KOPT-K1 (cell line): ENCODE data around the gene GARIN5A.
"Not testable (repeated sequence)": the region's sequence is repeated elsewhere in the genome, so short reads cannot be mapped to it uniquely, and the experiment has no call there.

Experiments
- H3K27ac ChIP-seq: fragments of 200-600 bp; sonication (generic); 2 replicates; pipeline ENCODE4 v1.5.1; 2016; ENCODE audit warnings: antibody characterized with exemption, mild to moderate bottlenecking, low read depth, low read length; ENCODE audit not compliant: poor library complexity, severe bottlenecking
- H3K36me3 ChIP-seq: fragments of 200-600 bp; sonication (generic); 2 replicates; pipeline ENCODE4 v1.5.1; 2017; ENCODE audit warnings: antibody characterized with exemption, mild to moderate bottlenecking, low read length, moderate library complexity; ENCODE audit not compliant: insufficient read depth
- H3K9me3 ChIP-seq: fragments of 200-600 bp; sonication (generic); 2 replicates; pipeline ENCODE4 v1.5.1; 2017; ENCODE audit warnings: antibody characterized with exemption, low read length, mild to moderate bottlenecking; ENCODE audit not compliant: insufficient read depth, poor library complexity, severe bottlenecking

Gene GARIN5A

DNA sequence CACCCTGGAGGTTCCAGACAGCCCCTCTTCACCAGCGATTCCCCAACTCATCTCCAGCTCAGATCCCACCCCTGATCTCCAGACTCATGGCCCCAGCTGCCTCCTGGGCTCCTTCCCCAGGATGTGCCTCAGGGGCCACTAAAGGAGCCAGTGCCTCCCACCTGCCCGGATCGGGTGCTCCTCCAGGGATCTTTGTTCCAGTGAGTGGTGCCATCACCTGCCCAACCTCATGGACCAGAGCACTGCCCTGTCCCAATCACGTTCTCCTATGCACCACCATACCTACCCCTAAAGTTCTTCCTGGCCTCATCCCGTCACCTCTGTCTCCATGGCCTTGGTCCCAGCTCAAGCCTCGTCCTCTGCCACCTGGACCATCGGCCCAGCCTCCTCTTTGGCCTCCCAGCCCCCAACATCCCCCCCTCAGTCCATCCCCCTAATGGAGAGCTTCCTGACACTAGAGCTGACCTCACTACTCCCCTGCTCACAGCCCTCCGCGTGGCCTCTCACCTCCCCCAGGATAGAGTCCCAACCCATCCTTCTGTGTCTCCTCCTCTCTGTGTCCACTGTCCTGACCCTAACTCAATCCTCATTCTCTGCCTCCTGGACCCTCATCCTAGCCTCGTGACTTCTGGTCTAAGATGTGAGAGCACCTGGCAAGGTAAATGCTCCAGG lies 8.8 kb upstream of the GARIN5A start:
- Histone ChIP-seq H3K36me3 (peaks cover 54% of the 10 kb centered on the region), H3K27ac (no peak overlapping the region), H3K9me3 (peaks cover 14% of the 10 kb centered on the region)

DNA sequence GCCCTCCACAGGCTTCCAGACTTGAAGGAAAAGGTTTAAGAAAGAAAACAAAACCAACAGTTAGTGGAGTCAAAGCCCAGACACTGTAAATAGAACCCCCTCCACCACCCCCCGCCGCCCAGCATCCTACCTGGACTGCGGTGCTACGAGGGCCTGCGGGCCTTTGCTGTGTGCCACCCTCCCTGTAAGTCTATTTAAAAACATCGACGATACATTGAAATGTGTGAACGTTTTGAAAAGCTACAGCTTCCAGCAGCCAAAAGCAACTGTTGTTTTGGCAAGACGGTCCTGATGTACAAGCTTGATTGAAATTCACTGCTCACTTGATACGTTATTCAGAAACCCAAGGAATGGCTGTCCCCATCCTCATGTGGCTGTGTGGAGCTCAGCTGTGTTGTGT lies 6.3 kb upstream of the GARIN5A start:
- peaks cover 14% of the 10 kb centered on the region for H3K9me3 ChIP-seq
- H3K36me3 ChIP-seq, result peaks cover 76% of the 10 kb centered on the region

DNA sequence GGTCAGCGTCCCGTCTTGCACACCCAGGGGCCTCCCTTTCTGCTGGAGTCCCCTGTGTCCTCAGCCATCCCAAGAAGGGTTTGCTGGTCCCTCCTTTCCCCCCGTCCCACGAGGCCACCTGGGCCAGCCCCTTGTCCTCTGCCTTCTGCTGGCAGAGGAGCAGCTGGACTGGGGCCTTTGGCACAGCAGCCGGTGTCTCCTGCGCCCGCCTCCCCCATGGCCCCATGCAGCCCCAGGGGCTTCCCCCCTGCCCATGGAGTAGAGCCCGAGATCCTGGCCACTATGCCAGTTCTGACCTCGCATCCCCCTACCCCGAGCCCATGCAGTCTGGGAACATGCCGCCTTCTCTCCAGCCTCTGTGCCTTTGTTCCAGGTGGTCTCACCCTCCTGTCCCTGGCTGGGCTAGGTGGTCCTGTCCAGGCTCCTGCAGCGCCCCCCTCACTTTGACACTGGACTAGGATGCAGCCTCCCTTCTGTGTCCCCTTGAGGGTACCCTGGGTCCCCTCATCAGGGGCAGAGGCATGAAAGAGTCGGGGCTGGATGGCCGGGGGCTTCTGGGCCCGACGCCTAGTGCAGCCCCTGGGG lies 5.7 kb upstream of the GARIN5A start:
- Histone ChIP-seq H3K27ac (no peak overlapping the region), H3K36me3 (peaks cover 76% of the 10 kb centered on the region), H3K9me3 (peaks cover 14% of the 10 kb centered on the region)

More for the DNA sequence above, 6.3 kb upstream of the GARIN5A start:
- no peak overlapping the region for H3K27ac ChIP-seq

- Histone ChIP-seq H3K27ac (no peak overlapping the region), H3K9me3 (peaks cover 11% of the 10 kb centered on the region), H3K36me3 (peaks cover 76% of the 10 kb centered on the region)
Observed at GRCh38 chr19:50481351-50482149, 4.9 kb upstream of the GARIN5A start.

DNA sequence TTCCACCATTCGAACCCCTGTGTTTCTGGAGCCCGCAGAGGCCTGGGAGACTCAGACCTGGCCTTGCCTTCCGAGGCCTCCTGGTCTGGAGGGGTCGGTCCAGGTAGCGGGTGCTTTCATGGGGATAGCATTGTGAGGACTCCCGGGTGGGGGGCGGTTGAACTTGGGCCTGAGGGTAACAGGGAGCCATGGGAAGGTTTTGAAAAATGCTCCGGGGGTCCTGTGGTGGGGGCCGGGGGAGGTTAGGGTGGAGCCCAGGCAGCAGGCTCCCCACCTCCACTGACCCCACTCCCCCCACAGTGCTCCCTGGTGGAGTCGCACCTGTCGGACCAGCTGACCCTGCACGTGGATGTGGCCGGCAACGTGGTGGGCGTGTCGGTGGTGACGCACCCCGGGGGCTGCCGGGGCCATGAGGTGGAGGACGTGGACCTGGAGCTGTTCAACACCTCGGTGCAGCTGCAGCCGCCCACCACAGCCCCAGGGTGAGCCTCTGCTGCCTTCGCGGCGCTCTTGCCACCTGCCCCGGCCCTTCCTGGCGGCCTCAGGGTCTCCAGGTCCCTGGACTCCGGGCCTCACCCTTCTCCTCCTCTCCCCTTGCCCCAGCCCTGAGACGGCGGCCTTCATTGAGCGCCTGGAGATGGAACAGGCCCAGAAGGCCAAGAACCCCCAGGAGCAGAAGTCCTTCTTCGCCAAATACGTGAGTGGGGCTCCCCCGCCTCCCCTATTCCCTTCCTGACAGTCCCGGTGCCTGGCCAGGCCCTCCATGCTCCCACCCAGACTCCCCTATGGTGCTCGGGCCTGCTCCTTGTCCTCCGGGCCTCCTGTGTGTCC lies 3.8 kb upstream of the GARIN5A start:
- peaks cover 2% of the 10 kb centered on the region for H3K9me3 ChIP-seq
- peaks cover 72% of the 10 kb centered on the region for H3K36me3 ChIP-seq
- no peak overlapping the region for H3K27ac ChIP-seq

- Histone ChIP-seq H3K27ac (no peak overlapping the region), H3K36me3 (peaks cover 65% of the 10 kb centered on the region), H3K9me3 (no peaks in the 10 kb centered on the region)
Observed at GRCh38 chr19:50479761-50480251, 3.2 kb upstream of the GARIN5A start.

- H3K36me3 ChIP-seq, result peaks cover 58% of the 10 kb centered on the region
- H3K27ac ChIP-seq, result no peak overlapping the region
- no peaks in the 10 kb centered on the region for H3K9me3 ChIP-seq
Observed at GRCh38 chr19:50478901-50479715, 2.5 kb upstream of the GARIN5A start.

DNA sequence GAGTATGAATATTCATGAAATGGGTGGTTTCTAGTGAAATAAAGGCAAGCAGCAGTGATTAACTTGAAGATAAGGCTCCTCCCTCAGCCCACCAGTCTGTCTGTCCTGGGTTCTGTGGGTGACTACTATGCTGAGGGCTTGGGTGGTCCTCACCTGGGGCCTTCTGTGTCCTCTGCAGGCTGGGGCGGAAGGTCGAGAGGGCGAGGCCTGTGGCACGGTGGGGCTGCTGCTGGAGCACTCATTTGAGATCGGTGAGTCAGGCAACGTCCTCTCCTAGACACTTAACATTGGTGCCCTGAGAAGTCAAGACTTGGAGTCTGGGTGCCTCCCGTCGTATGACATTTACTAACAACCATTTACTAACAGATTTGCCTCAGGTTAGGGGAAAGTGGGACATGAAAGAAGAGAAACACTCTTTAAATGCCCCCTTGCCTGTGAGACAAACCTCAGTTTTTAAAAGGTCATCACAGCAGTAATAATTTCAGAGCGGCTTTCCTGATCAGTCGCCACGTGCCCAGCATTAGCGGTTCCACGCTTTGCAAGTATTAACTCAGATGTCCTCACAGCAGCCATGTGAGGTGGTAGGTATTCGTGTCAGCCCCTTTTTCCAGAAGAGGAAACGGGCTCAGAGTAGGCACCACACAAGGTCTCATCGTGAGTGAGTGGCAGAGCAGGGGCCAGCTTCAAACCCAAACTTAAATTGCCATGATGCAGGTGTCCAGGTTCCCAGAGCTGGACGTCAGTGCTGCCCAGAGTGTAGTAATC lies 1.3 kb upstream of the GARIN5A start:
- Histone ChIP-seq H3K27ac (no peak overlapping the region), H3K9me3 (no peaks in the 10 kb centered on the region), H3K36me3 (peaks cover 46% of the 10 kb centered on the region)

GRCh38 chr19:50476907-50477238 lies 225 bp upstream of the GARIN5A start:
- Histone ChIP-seq H3K36me3 (peaks cover 37% of the 10 kb centered on the region), H3K27ac (peak overlapping the region; percentile 68), H3K9me3 (no peaks in the 10 kb centered on the region)

GRCh38 chr19:50475736-50476223 lies 868 bp downstream of the GARIN5A start:
- peaks cover 26% of the 10 kb centered on the region for H3K36me3 ChIP-seq
- H3K27ac ChIP-seq, result no peak overlapping the region
- H3K9me3 ChIP-seq, result no peaks in the 10 kb centered on the region

GRCh38 chr19:50475101-50475568 lies 1.5 kb downstream of the GARIN5A start:
- Histone ChIP-seq H3K27ac (no peak overlapping the region), H3K36me3 (peaks cover 19% of the 10 kb centered on the region), H3K9me3 (no peaks in the 10 kb centered on the region)

DNA sequence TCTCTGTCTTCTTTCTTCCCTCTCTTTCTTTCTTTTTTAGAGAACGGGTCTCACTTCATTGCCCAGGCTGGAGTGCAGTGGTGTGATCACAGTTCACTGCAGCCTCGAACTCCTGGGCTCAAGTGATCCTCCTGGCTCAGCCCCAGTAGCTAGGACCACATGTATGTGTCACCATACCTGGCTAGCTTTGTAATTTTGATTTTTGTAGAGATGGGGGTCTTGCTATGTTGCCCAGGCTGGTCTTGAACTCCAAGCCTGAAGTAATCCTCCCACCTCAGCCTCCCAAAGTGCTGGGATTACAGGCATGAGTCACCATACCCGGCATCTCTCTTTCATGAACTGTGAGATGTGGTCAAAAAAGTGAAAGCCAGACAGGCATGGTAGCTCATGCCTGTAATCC lies 3.3 kb downstream of the GARIN5A start:
- not testable (repeated sequence) for H3K27ac ChIP-seq, H3K36me3 ChIP-seq, H3K9me3 ChIP-seq

DNA sequence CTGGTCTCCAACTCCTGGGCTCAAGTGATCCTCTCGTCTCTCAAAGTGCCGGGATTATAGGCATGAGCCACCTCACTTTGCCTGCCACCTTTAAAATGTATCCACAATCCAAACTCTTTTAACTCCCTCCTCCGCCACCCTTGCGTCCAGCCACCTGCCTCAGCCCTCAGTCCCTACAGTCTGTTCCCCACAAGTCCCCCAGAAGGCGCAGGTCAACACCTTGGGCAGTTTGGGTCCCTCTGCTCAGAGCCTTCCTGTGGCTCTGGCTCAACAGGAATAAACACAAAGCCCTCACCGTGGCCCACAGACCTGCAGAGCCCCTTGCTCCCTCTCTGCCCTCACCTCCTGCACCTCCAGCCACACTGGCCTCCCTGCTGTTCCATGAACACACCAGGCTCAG lies 7.8 kb downstream of the GARIN5A start:
- Histone ChIP-seq H3K27ac (no peak overlapping the region), H3K9me3 (no peaks in the 10 kb centered on the region)

More for the DNA sequence above, 7.8 kb downstream of the GARIN5A start:
- no peaks in the 10 kb centered on the region for H3K36me3 ChIP-seq
